ENCODE measurements around the gene U2AF2. TPM values are rescaled to one million over a fixed set of nuclear protein-coding genes. Genes with fewer than 3 reads are reported as not detected.
A peak's percentile ranks its signal among the peaks of the same experiment; 100 is the strongest.

U2AF2 gene
- total and polyA plus RNA-seq, 2 of the 8 experiments (the other 6 are each of a cell fraction or from before 2014, with no cell fraction given) = 162 to 252 TPM

- H3K4ac ChIP-seq (replicated peaks; ENCODE audit: insufficient read length, low read depth, low read length) = no peak overlapping the region
- no peak overlapping the region for H3K14ac ChIP-seq (ENCODE audit: insufficient read length)
- H3K18ac ChIP-seq (ENCODE audit: extremely low read depth, low read length) = peak overlapping the region; percentile 36; the same call in 1 of the 2 replicates
- H3K4me1 ChIP-seq (replicated peaks in 1 of 4; ENCODE audit: control insufficient read depth in 3 of 4, insufficient read depth in 4 of 4, low read length in 3 of 4) = peaks cover 0 to 14% (median 10%) of the 10 kb centered on the region in 4 experiments; a peak in 6 of 7 replicates
- peak overlapping the region; percentile 55 for H4K5ac ChIP-seq (ENCODE audit: insufficient read length, low read depth, low read length)
- POLR2A ChIA-PET (ENCODE audit: partially characterized antibody) = interaction anchor here (0.6 to 3.6 kb wide), 23 partner anchors 12 to 560 kb away, joined by 3 to 25 read pairs (median 4); partner anchors contain the start of genes CCDC106, HSPBP1, NAT14 and SSC5D
- FAIRE-seq (no peak), DNase-seq (ENCODE audit: low read depth in 1 of 2, low spot score in 2 of 2) (peak; percentile 94 to 98)
- no peak overlapping the region for H3K23ac ChIP-seq (ENCODE audit: insufficient read length)
- H3K56ac ChIP-seq (replicated peaks; ENCODE audit: insufficient read length, low read depth, low read length) = peak overlapping the region; percentile 54
- no peak overlapping the region for H2BK120ac ChIP-seq (replicated peaks; ENCODE audit: low read depth, low read length)
- peak overlapping the region; percentile 54 to 93 (median 68) for H3K4me3 ChIP-seq (ENCODE audit: extremely low read depth in 1 of 4, insufficient read depth in 2 of 4, low read depth in 3 of 4, low read length in 4 of 4)
- H2AFZ ChIP-seq (ENCODE audit: low read length) = no peak overlapping the region
- H3K4me2 ChIP-seq (ENCODE audit: insufficient read depth in 1 of 2, low read depth in 2 of 2, low read length in 2 of 2) = peak overlapping the region; percentile 61 to 81
- peak overlapping the region; percentile 64; the same call in 1 of the 2 replicates for H3K27ac ChIP-seq (ENCODE audit: low read depth, low read length)
- H3K79me2 ChIP-seq (ENCODE audit: control insufficient read depth in 1 of 2, insufficient read depth in 2 of 2, low read length in 2 of 2) = peaks cover 0 to 10% of the 10 kb centered on the region in 2 experiments; a peak in 2 of 4 replicates
- no peaks in the 10 kb centered on the region for H3K27me3 ChIP-seq (replicated peaks in 1 of 4; ENCODE audit: control insufficient read depth in 3 of 4, extremely low read depth in 1 of 4, insufficient read depth in 3 of 4, low read length in 3 of 4)
- no peak overlapping the region; the same call in 1 of the 2 replicates for H4K8ac ChIP-seq (ENCODE audit: extremely low read depth, insufficient read depth, low read length)
- H4K20me1 ChIP-seq (replicated peaks in 1 of 2; ENCODE audit: control insufficient read depth in 1 of 2, insufficient read depth in 2 of 2, low read length in 2 of 2) = peaks cover 2 to 16% of the 10 kb centered on the region in 2 experiments
- peak overlapping the region in 2 of 4 experiments; percentile 45 to 57; a peak in 4 of 7 replicates for H3K9ac ChIP-seq (replicated peaks in 1 of 4; ENCODE audit: extremely low read depth in 1 of 4, low read depth in 3 of 4, low read length in 3 of 4)
- no peak overlapping the region for H2AK5ac ChIP-seq (ENCODE audit: low read depth, low read length)
- peak overlapping the region; percentile 80 for H4K91ac ChIP-seq (replicated peaks; ENCODE audit: insufficient read length, low read length)
- H2BK5ac ChIP-seq (ENCODE audit: low read depth, low read length) = peak overlapping the region; percentile 2; the same call in 1 of the 2 replicates
- peaks cover 0 to 3% (median 0%) of the 10 kb centered on the region in 4 experiments; a peak in 1 of 8 replicates for H3K36me3 ChIP-seq (ENCODE audit: control insufficient read depth in 2 of 4, insufficient read depth in 4 of 4, low read length in 3 of 4)
- H3K23me2 ChIP-seq (ENCODE audit: low read depth, low read length) = peaks cover 16% of the 10 kb centered on the region
- CTCF ChIA-PET (ENCODE audit: partially characterized antibody) = interaction anchor here (0.9 to 2.3 kb wide), 17 partner anchors 8 to 446 kb away, joined by 3 to 22 read pairs (median 7); partner anchors contain the start of gene ZNF784
- H2BK20ac ChIP-seq (ENCODE audit: low read length) = no peak overlapping the region
- H2BK12ac ChIP-seq (ENCODE audit: low read depth, low read length) = no peak overlapping the region
- H3K79me1 ChIP-seq (ENCODE audit: low read depth, low read length) = peaks cover 7% of the 10 kb centered on the region
- 0% methylated on average over 12 of the region's 43 CpGs; no CpG with 5 or more reads in 1 of the 2 experiments for WGBS, 2 experiments (ENCODE audit: extremely low coverage in 1 of 2, insufficient coverage in 1 of 2, insufficient read length in 1 of 2, insufficient replicate concordance in 2 of 2, low coverage in 1 of 2, low lambda C conversion rate in 2 of 2, missing lambda C conversion rate in 1 of 2)
- no peaks in the 10 kb centered on the region for H3K9me3 ChIP-seq (ENCODE audit: insufficient read depth in 2 of 2, low read depth in 1 of 2, low read length in 1 of 2)
- no peak overlapping the region for H2BK15ac ChIP-seq (ENCODE audit: low read length)
- TF ChIP-seq TCF12 (IDR thresholded peaks at IDR 0.05; ENCODE audit: low read depth, low read length) (no peak), SRF (IDR thresholded peaks at IDR 0.05; ENCODE audit: low read depth, low read length) (no peak), RNF2 (IDR thresholded peaks at IDR 0.05; ENCODE audit: borderline replicate concordance, low read depth, low read length, missing control alignments, poor library complexity, severe bottlenecking) (no peak), NANOG (IDR thresholded peaks at IDR 0.05; ENCODE audit: insufficient read depth, low read depth, low read length, poor library complexity, severe bottlenecking) (no peak), ZNF274 (IDR thresholded peaks at IDR 0.05; ENCODE audit: borderline replicate concordance, extremely low read depth, low read length) (no peak), NRF1 (IDR thresholded peaks at IDR 0.05; ENCODE audit: low read depth, low read length) (peak; percentile 75), CHD1 (IDR thresholded peaks at IDR 0.05; ENCODE audit: low read depth, low read length) (no peak), EP300 (IDR thresholded peaks at IDR 0.05; ENCODE audit: borderline replicate concordance in 1 of 2, low read depth in 2 of 2, low read length in 2 of 2) (no peak), MAFK (IDR thresholded peaks at IDR 0.05; ENCODE audit: low read depth, low read length) (no peak), TAF7 (optimal IDR thresholded peaks at IDR 0.05; ENCODE audit: borderline replicate concordance, low read depth, low read length) (no peak), BACH1 (IDR thresholded peaks at IDR 0.05; ENCODE audit: low read length) (no peak), CHD2 (IDR thresholded peaks at IDR 0.05; ENCODE audit: low read length) (no peak), KDM4A (IDR thresholded peaks at IDR 0.05; ENCODE audit: low read depth, low read length, severe bottlenecking) (no peak)
Measured at GRCh38 chr19:55605207-55605636, 49.6 kb upstream of the U2AF2 start.

Data from H1 (cell line).